Measurements from ENCODE around the gene ZNF548.
"Not testable (repeated sequence)": the region's sequence is repeated elsewhere in the genome, so short reads cannot be mapped to it uniquely, and the experiment has no call there.

Gene ZNF548

DNA sequence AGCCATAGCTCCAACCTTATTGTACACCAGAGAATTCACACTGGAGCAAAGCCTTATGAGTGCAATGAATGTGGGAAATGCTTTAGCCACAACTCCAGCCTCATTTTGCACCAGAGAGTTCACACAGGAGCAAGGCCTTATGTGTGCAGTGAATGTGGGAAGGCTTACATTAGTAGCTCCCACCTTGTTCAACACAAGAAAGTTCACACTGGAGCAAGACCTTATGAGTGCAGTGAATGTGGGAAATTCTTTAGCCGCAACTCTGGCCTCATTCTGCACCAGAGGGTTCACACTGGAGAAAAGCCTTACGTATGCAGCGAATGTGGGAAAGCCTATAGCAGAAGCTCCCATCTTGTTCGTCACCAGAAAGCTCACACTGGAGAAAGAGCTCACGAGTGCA is 32.2 kb upstream of the ZNF548 start:
- no peak for DNase-seq (ENCODE audit: low read depth)
- H3K4me3 ChIP-seq (ENCODE audit: low read depth, low read length) = no peak overlapping the region
- TF ChIP-seq CTCF (IDR thresholded peaks at IDR 0.05; ENCODE audit: low read depth, low read length, missing control alignments) = no peak

GRCh38 chr19:57359300-57359699 is 30.4 kb upstream of the ZNF548 start:
- DNase-seq (ENCODE audit: low read depth) = no peak
- H3K4me3 ChIP-seq (ENCODE audit: low read depth, low read length) = no peak overlapping the region
- no peak for TF ChIP-seq CTCF (IDR thresholded peaks at IDR 0.05; ENCODE audit: low read depth, low read length, missing control alignments)

DNA sequence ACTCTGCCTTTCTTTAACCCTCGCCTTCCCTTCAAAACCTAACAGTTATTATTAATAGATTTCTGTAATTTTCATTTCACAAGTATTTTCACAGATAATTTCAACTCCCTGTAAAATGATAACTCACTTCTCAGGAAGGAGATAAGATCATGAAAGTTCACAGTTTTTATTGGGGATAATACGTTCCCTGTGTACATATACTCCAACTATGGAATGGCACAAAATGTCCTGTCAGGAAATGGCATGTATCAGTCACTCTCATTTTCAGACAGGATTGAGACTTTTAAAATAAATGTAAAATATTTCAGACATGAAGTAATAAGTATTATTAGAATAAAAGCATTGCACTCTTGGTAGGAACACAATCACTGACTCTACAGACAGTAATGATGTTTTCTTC is 27.2 kb upstream of the ZNF548 start:
- no peak for TF ChIP-seq CTCF (IDR thresholded peaks at IDR 0.05; ENCODE audit: low read depth, low read length, missing control alignments)

GRCh38 chr19:57362997-57363687 is 26.5 kb upstream of the ZNF548 start, which contains the start of the genes TRAPPC2B and ZNF547:
TSS of gene TRAPPC2B (plus strand) at chr19:57363551. CDS start at chr19:57364834, 1,283 bp downstream.
TSS of gene ZNF547 (plus strand) at chr19:57363551. CDS start at chr19:57368556, 5,005 bp downstream.
- peak; percentile 99 for DNase-seq (ENCODE audit: low read depth)
- TF ChIP-seq CTCF (IDR thresholded peaks at IDR 0.05; ENCODE audit: low read depth, low read length, missing control alignments) = no peak
- peak within 1 kb of the TSS; percentile 65 for H3K4me3 ChIP-seq (ENCODE audit: low read depth, low read length)

More for the DNA sequence above, 27.2 kb upstream of the ZNF548 start:
- DNase-seq (ENCODE audit: low read depth) = no peak
- peak overlapping the region; percentile 65; the same call in 1 of the 2 replicates for H3K4me3 ChIP-seq (ENCODE audit: low read depth, low read length)

GRCh38 chr19:57363688-57364181 is 25.9 kb upstream of the ZNF548 start:
- TF ChIP-seq CTCF (IDR thresholded peaks at IDR 0.05; ENCODE audit: low read depth, low read length, missing control alignments) = no peak
- peak overlapping the region; percentile 65 for H3K4me3 ChIP-seq (ENCODE audit: low read depth, low read length)
- DNase-seq (ENCODE audit: low read depth) = no peak

DNA sequence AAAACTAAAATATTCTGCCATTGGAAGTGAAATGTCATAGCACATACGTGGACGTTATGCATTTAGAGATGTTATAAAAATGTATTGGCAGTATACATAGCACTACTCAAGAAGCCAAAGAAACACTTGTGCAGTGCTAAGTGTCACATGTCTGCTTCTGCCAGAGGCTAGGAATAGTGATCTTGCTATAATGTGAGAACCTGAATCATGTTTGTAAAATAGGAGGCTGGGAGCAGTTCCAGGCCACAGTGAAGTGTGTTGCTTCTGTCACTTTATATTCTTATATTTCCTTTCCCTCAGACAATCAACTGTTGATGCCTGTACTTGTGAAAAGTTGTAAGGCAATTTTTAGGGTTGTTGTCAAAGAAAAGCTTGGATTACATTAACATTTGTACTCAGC is 22.9 kb upstream of the ZNF548 start:
- no peak for DNase-seq (ENCODE audit: low read depth)
- H3K4me3 ChIP-seq (ENCODE audit: low read depth, low read length) = no peak overlapping the region
- no peak for TF ChIP-seq CTCF (IDR thresholded peaks at IDR 0.05; ENCODE audit: low read depth, low read length, missing control alignments)

DNA sequence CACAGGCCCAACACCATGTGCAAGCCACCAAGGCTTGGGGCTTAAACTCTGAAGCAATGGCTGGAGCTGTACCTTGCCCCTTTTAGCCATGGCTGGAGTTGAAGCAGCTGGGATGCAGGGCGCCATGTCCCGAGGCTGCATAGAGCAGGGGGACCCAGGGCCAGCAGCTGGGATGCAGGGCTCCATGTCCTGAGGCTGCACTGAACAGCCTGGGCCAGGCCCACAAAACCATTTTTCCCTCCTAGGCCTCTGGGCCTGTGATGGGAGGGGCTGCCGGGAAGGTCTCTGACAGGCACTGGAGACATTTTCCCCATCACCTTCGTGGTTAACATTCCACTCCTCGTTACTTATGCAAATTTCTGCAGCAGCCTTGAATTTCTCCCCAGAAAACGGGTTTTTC is 15.5 kb upstream of the ZNF548 start:
- no peak for TF ChIP-seq CTCF (IDR thresholded peaks at IDR 0.05; ENCODE audit: low read depth, low read length, missing control alignments)
- H3K4me3 ChIP-seq (ENCODE audit: low read depth, low read length) = no peak overlapping the region
- DNase-seq (ENCODE audit: low read depth) = no peak

DNA sequence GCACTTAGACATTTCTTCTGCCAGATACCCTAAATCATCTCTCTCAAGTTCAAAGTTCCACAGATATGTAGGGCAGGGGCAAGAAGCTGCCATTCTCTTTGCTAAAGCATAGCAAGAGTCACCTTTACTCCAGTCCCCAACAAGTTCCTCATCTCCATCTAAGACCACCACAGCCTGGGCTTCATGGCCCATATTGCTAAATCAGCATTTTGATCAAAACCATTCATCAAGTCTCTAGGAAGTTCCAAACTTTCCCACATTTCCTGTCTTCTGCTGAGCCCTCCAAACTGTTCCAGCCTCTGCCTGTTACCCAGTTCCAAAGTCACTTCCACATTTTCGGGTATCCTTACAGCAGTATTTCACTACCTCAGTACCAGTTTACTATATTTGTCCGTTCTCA is 15.0 kb upstream of the ZNF548 start:
- DNase-seq (ENCODE audit: low read depth) = not testable (repeated sequence)

More for the DNA sequence above, 15.0 kb upstream of the ZNF548 start:
- H3K4me3 ChIP-seq (ENCODE audit: low read depth, low read length) = not testable (repeated sequence)

Measured in GM12864 (cell line).